Keratinocyte (primary cell): ENCODE measurements around the gene C2orf69. TPM values are rescaled to one million over a fixed set of nuclear protein-coding genes. Genes with fewer than 3 reads are reported as not detected.

Source experiments
- DNase-seq: peaks from one replicate; pipeline ENCODE4 v3.0.0-alpha.2; 2011; ENCODE audit warnings: low read depth, missing footprints, low spot score
- FAIRE-seq: peaks from 2 replicates; lab custom pipeline; 2011; peaks lifted over from hg19 to GRCh38; lab: Jason Lieb, UNC
- H2AFZ ChIP-seq: 2 replicates; pipeline ENCODE4 v1.6.0; 2012; ENCODE audit warnings: low read length, control low read depth, inconsistent platforms; ENCODE audit not compliant: control insufficient read depth
- H3K27ac ChIP-seq: 2 replicates; pipeline ENCODE4 v1.5.1; 2011; ENCODE audit warnings: low read length; ENCODE audit not compliant: control insufficient read depth, insufficient read depth
- H3K27me3 ChIP-seq: 3 replicates; pipeline ENCODE4 v1.6.0; 2011; ENCODE audit warnings: low read length; ENCODE audit not compliant: control insufficient read depth, insufficient read depth; ENCODE audit errors: extremely low read depth
- H3K36me3 ChIP-seq, 2 experiments: 2 replicates in 1 of 2; 3 replicates in 1 of 2; pipeline ENCODE4 v1.5.1; 2011; ENCODE audit warnings: low read length in 2 of 2, mild to moderate bottlenecking in 1 of 2; ENCODE audit not compliant: control insufficient read depth in 2 of 2, insufficient read depth in 2 of 2; ENCODE audit errors: extremely low read depth in 1 of 2
- H3K4me1 ChIP-seq: 3 replicates; pipeline ENCODE4 v1.5.1; 2011; ENCODE audit warnings: low read length; ENCODE audit not compliant: control insufficient read depth, insufficient read depth; ENCODE audit errors: extremely low read depth
- H3K4me2 ChIP-seq: 3 replicates; pipeline ENCODE4 v1.6.0; 2011; ENCODE audit warnings: low read depth, low read length; ENCODE audit not compliant: control insufficient read depth, insufficient read depth; ENCODE audit errors: extremely low read depth
- H3K4me3 ChIP-seq, 3 experiments: fragments of 200-600 bp in 1 of 3; sonication (generic) in 1 of 3; 2 replicates in 2 of 3; 3 replicates in 1 of 3; pipeline ENCODE4 v1.5.1; 2011 to 2016; ENCODE audit warnings: low read length in 3 of 3, mild to moderate bottlenecking in 3 of 3, control low read depth in 2 of 3, inconsistent platforms in 1 of 3, low read depth in 1 of 3, mixed read lengths in 1 of 3, mixed run types in 1 of 3, moderate library complexity in 1 of 3; ENCODE audit not compliant: control insufficient read depth in 2 of 3, insufficient read depth in 2 of 3; ENCODE audit errors: extremely low read depth in 1 of 3
- H3K79me2 ChIP-seq: 2 replicates; pipeline ENCODE4 v1.6.0; 2012; ENCODE audit warnings: low read length; ENCODE audit not compliant: control insufficient read depth, insufficient read depth
- H3K9ac ChIP-seq: 3 replicates; pipeline ENCODE4 v1.6.0; 2011; ENCODE audit warnings: low read length; ENCODE audit not compliant: control insufficient read depth, insufficient read depth; ENCODE audit errors: extremely low read depth
- H3K9me1 ChIP-seq: 3 replicates; pipeline ENCODE4 v1.6.0; 2011; ENCODE audit warnings: low read length; ENCODE audit not compliant: control insufficient read depth, insufficient read depth; ENCODE audit errors: extremely low read depth
- H3K9me3 ChIP-seq: 2 replicates; pipeline ENCODE4 v1.5.1; 2012; ENCODE audit warnings: low read depth, low read length; ENCODE audit not compliant: control insufficient read depth
- H4K20me1 ChIP-seq: 3 replicates; pipeline ENCODE4 v1.6.0; 2011; ENCODE audit warnings: low read length; ENCODE audit not compliant: control insufficient read depth, insufficient read depth; ENCODE audit errors: extremely low read depth
- EZH2 ChIP-seq: IDR thresholded peaks from one replicate; pipeline ENCODE4 v1.6.1; 2012; ENCODE audit warnings: inconsistent platforms, mild to moderate bottlenecking, low read length, moderate library complexity
- dilution Hi-C: fragments of 300-500 bp; cut with MboI; formaldehyde crosslinking; loops from one replicate; pipeline ENCODE4 v1.7.0; 2020; ENCODE audit warnings: low sequenced_read_pairs; ENCODE audit not compliant: extremely low pct_ligation_motif_present
- polyA plus RNA-seq, 5 experiments: library from polyadenylated mRNA; depleted of rRNA in 3 of 5; stranded (reverse) in 3 of 5; stranded (forward) in 1 of 5; unstranded in 1 of 5; fragments of >200 nt; gene quantifications; 1 replicate in 1 of 5; 2 replicates in 3 of 5; 3 replicates in 1 of 5; pipeline versions ENCODE4 v1.2.1 to v1.2.3, GENCODE V29; 2011 to 2012; ENCODE audit warnings: missing spikeins in 2 of 5, low read depth in 1 of 5, low replicate concordance in 1 of 5
- TF ChIP-seq, protein P1 (sequence below), 3 experiments: IDR thresholded peaks in 1 of 3; conservative IDR thresholded peaks in 1 of 3; optimal IDR thresholded peaks in 1 of 3; 2 replicates in 2 of 3; 3 replicates in 1 of 3; pipeline versions ENCODE3 to v1.5.1; 2011; ENCODE audit warnings: low read length in 3 of 3, mild to moderate bottlenecking in 3 of 3, moderate library complexity in 2 of 3, control low read depth in 1 of 3, inconsistent platforms in 1 of 3; ENCODE audit not compliant: insufficient read depth in 2 of 3; ENCODE audit errors: extremely low read depth in 1 of 3

Gene C2orf69
- polyA plus RNA-seq, 1 donor (not counting 4 experiments of a cell fraction or from before 2014, with no cell fraction given) = 8.6 TPM

GRCh38 chr2:199907008-199907714 is 3.9 kb upstream of the C2orf69 start:
- FAIRE-seq = no peak
- no peak overlapping the region for H3K4me3 ChIP-seq
- H3K36me3 ChIP-seq = no peaks in the 10 kb centered on the region
- H3K9me3 ChIP-seq = no peaks in the 10 kb centered on the region
- no peaks in the 10 kb centered on the region for H3K27me3 ChIP-seq
- TF ChIP-seq EZH2 = no peak
- TF ChIP-seq, protein P1, sequence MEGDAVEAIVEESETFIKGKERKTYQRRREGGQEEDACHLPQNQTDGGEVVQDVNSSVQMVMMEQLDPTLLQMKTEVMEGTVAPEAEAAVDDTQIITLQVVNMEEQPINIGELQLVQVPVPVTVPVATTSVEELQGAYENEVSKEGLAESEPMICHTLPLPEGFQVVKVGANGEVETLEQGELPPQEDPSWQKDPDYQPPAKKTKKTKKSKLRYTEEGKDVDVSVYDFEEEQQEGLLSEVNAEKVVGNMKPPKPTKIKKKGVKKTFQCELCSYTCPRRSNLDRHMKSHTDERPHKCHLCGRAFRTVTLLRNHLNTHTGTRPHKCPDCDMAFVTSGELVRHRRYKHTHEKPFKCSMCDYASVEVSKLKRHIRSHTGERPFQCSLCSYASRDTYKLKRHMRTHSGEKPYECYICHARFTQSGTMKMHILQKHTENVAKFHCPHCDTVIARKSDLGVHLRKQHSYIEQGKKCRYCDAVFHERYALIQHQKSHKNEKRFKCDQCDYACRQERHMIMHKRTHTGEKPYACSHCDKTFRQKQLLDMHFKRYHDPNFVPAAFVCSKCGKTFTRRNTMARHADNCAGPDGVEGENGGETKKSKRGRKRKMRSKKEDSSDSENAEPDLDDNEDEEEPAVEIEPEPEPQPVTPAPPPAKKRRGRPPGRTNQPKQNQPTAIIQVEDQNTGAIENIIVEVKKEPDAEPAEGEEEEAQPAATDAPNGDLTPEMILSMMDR (optimal IDR thresholded peaks at IDR 0.05 in 1 of 3, IDR thresholded peaks at IDR 0.05 in 1 of 3, conservative IDR thresholded peaks at IDR 0.05 in 1 of 3; ENCODE audit: extremely low read depth in 1 of 3, insufficient read depth in 2 of 3, low read length in 3 of 3) = no peak
- H3K79me2 ChIP-seq = peaks cover 8% of the 10 kb centered on the region
- H3K27ac ChIP-seq = no peak overlapping the region
- H3K4me2 ChIP-seq = no peak overlapping the region
- dilution Hi-C loops = no loop called here
- DNase-seq = no peak
- H4K20me1 ChIP-seq = no peaks in the 10 kb centered on the region
- H3K9ac ChIP-seq = no peak overlapping the region
- H2AFZ ChIP-seq = no peak overlapping the region
- H3K4me1 ChIP-seq = no peaks in the 10 kb centered on the region
- H3K9me1 ChIP-seq = no peaks in the 10 kb centered on the region

DNA sequence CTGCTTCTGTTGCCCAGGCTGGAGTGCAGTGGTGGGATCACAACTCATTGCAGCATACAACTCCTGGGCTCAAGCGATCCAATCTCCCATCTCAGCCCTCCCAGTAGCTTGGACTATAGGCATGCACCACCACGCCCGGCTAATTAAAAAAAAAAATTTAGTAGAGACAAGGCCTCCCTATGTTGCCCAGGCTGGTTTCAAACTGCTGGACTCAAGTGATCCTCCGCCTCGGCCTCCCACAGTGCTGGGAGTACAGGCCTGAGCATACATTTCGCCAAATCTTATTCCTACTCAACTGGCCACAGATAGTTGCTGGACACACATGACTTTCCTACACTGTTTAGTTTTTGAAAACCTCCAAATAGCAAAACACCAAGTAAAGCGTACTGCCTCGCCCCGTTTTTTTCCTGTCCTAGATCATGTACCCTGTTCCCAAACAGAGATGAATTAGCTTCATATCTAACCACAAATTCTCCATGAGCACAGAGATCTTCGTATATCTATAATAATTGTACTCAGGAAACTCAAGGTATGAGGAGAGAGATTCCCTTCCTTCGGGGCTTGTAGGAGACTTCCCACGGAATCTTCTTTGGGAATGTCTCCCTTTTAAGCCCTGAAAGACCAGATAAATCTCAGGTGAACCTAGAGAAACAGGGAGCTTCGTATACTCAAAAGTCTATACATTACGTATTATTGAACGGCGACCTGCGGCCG is 598 bp upstream of the C2orf69 start:
- H3K4me3 ChIP-seq = peak overlapping the region; percentile 2 to 98 (median 92)
- H3K9me1 ChIP-seq = no peaks in the 10 kb centered on the region
- DNase-seq (no peak), FAIRE-seq (no peak)
- peak overlapping the region; percentile 39 for H3K9ac ChIP-seq
- H3K27me3 ChIP-seq = no peaks in the 10 kb centered on the region
- dilution Hi-C loops = no loop called here
- H3K79me2 ChIP-seq = peaks cover 35% of the 10 kb centered on the region
- no peaks in the 10 kb centered on the region for H3K36me3 ChIP-seq
- no peaks in the 10 kb centered on the region for H3K9me3 ChIP-seq
- peak overlapping the region; percentile 65 for H3K27ac ChIP-seq
- no peak for TF ChIP-seq EZH2
- TF ChIP-seq, protein P1 (optimal IDR thresholded peaks at IDR 0.05 in 1 of 3, IDR thresholded peaks at IDR 0.05 in 1 of 3, conservative IDR thresholded peaks at IDR 0.05 in 1 of 3; ENCODE audit: extremely low read depth in 1 of 3, insufficient read depth in 2 of 3, low read length in 3 of 3) = no peak
- peaks cover 15% of the 10 kb centered on the region for H3K4me1 ChIP-seq
- H2AFZ ChIP-seq = peak overlapping the region; percentile 65
- H4K20me1 ChIP-seq = no peaks in the 10 kb centered on the region
- H3K4me2 ChIP-seq = peak overlapping the region; percentile 77
